Left ventricle myocardium inferior (tissue), 1 donor: Measurements from ENCODE around the gene ZNF568. TPM values are rescaled to one million over a fixed set of nuclear protein-coding genes. Genes with fewer than 3 reads are reported as not detected.

Source experiments
- DNase-seq: peaks from one replicate; pipeline ENCODE4 v3.0.0-alpha.2; 2020
- H3K27ac ChIP-seq: fragments of 200-600 bp; replicated peaks from 2 replicates; pipeline ENCODE4 v1.8.0; 2021
- H3K27me3 ChIP-seq: fragments of 200-600 bp; 2 replicates; pipeline ENCODE4 v1.8.0; 2021; ENCODE audit warnings: low read depth
- H3K36me3 ChIP-seq: fragments of 200-600 bp; 2 replicates; pipeline ENCODE4 v1.8.0; 2021
- H3K4me1 ChIP-seq: fragments of 200-600 bp; 2 replicates; pipeline ENCODE4 v1.8.0; 2021
- H3K4me3 ChIP-seq: fragments of 200-600 bp; 2 replicates; pipeline ENCODE4 v1.8.0; 2021; ENCODE audit warnings: mild to moderate bottlenecking, moderate library complexity
- H3K9me3 ChIP-seq: fragments of 200-600 bp; replicated peaks from 2 replicates; pipeline ENCODE4 v1.8.0; 2021
- CTCF ChIP-seq: fragments of 200-600 bp; IDR thresholded peaks from 2 replicates; pipeline ENCODE4 v1.8.0; 2021; ENCODE audit warnings: antibody characterized with exemption, mild to moderate bottlenecking, borderline replicate concordance
- intact Hi-C: fragments of 100-400 bp; cut with micrococcal nuclease; formaldehyde crosslinking; loops from one replicate; pipeline ENCODE4 v1.11.0; 2022
- total RNA-seq: library from RNA; stranded (reverse); fragmentation: NEBNext Ultra II Directional; extraction: Animal tissue kit (Norgen Biotek cat#: 25700); gene quantifications from one replicate; pipeline ENCODE4 v1.2.1, GENCODE V29; 2021
- donor health status: DM: no; HTN: yes; CAD: no; lungs with severe emphysema.

ZNF568 gene
- total RNA-seq, 1 donor from 2014 or later, result 7.1 TPM

- peaks cover 43% of the 10 kb centered on the region for H3K9me3 ChIP-seq
- H3K4me3 ChIP-seq, result no peak overlapping the region
- peaks cover 32% of the 10 kb centered on the region for H3K36me3 ChIP-seq
- DNase-seq, result no peak
- no peaks in the 10 kb centered on the region for H3K27me3 ChIP-seq
- H3K27ac ChIP-seq, result no peak overlapping the region
- intact Hi-C loops, result no loop called here
- no peaks in the 10 kb centered on the region for H3K4me1 ChIP-seq
- TF ChIP-seq CTCF, result no peak
These were observed 83.2 kb downstream of the ZNF568 start for GRCh38 chr19:36999313-36999712.

GRCh38 chr19:37007587-37008220, 91.6 kb downstream of the ZNF568 start:
- TF ChIP-seq CTCF, result no peak
- H3K4me3 ChIP-seq, result peak overlapping the region; percentile 77
- H3K4me1 ChIP-seq, result peaks cover 21% of the 10 kb centered on the region
- no peaks in the 10 kb centered on the region for H3K27me3 ChIP-seq
- peaks cover 55% of the 10 kb centered on the region for H3K9me3 ChIP-seq
- peaks cover 30% of the 10 kb centered on the region for H3K36me3 ChIP-seq
- intact Hi-C loops, result no loop called here
- DNase-seq, result peak; percentile 80
- peak overlapping the region; percentile 65 for H3K27ac ChIP-seq

- no peak overlapping the region for H3K27ac ChIP-seq
- DNase-seq, result no peak
- no peak overlapping the region for H3K4me3 ChIP-seq
- TF ChIP-seq CTCF, result no peak
- peaks cover 52% of the 10 kb centered on the region for H3K36me3 ChIP-seq
- H3K9me3 ChIP-seq, result peaks cover 62% of the 10 kb centered on the region
- no peaks in the 10 kb centered on the region for H3K27me3 ChIP-seq
- peaks cover 21% of the 10 kb centered on the region for H3K4me1 ChIP-seq
- intact Hi-C loops, result no loop called here
These were observed 93.7 kb downstream of the ZNF568 start for GRCh38 chr19:37009871-37010270.

- H3K9me3 ChIP-seq, result peaks cover 85% of the 10 kb centered on the region
- H3K36me3 ChIP-seq, result peaks cover 75% of the 10 kb centered on the region
These were observed 96.1 kb downstream of the ZNF568 start for GRCh38 chr19:37012093-37012745.

GRCh38 chr19:37014456-37014855, 98.3 kb downstream of the ZNF568 start:
- Histone ChIP-seq H3K36me3 (peaks cover 76% of the 10 kb centered on the region), H3K9me3 (peaks cover 96% of the 10 kb centered on the region), H3K27me3 (no peaks in the 10 kb centered on the region), H3K27ac (no peak overlapping the region), H3K4me1 (no peaks in the 10 kb centered on the region), H3K4me3 (no peak overlapping the region)
- TF ChIP-seq CTCF, result no peak
- intact Hi-C loops, result no loop called here
- DNase-seq, result no peak

More at GRCh38 chr19:37012093-37012745, 96.1 kb downstream of the ZNF568 start:
- no peak overlapping the region for H3K4me3 ChIP-seq
- H3K27ac ChIP-seq, result no peak overlapping the region
- intact Hi-C loops, result no loop called here
- peaks cover 20% of the 10 kb centered on the region for H3K4me1 ChIP-seq
- H3K27me3 ChIP-seq, result no peaks in the 10 kb centered on the region
- DNase-seq, result no peak
- no peak for TF ChIP-seq CTCF
